Ascending aorta (tissue), 2 donors: ENCODE results near the gene PCAT7. TPM values are rescaled to one million over a fixed set of nuclear protein-coding genes. Genes with fewer than 3 reads are reported as not detected.

Experiments
- DNase-seq, 2 donors: peaks; one replicate each; pipeline ENCODE4 v3.0.0-alpha.2; 2019; ENCODE audit warnings: low spot score in 2 of 2
- H3K27ac ChIP-seq, 2 donors: fragments of 200-600 bp; sonication (generic); one replicate each; pipeline ENCODE4 v1.5.1; 2016 to 2017; ENCODE audit warnings: mild to moderate bottlenecking in 1 of 2
- H3K27me3 ChIP-seq: fragments of 200-600 bp; sonication (generic); one replicate; pipeline ENCODE4 v1.5.1; 2017
- H3K36me3 ChIP-seq, 2 donors: fragments of 200-600 bp; sonication (generic); one replicate each; pipeline ENCODE4 v1.5.1; 2016
- H3K4me1 ChIP-seq, 2 donors: fragments of 200-600 bp; sonication (generic); one replicate each; pipeline ENCODE4 v1.5.1; 2016 to 2017; ENCODE audit warnings: mild to moderate bottlenecking in 1 of 2
- H3K4me3 ChIP-seq, 2 donors: fragments of 200-600 bp; sonication (generic); one replicate each; pipeline ENCODE4 v1.5.1; 2016 to 2017; ENCODE audit warnings: mild to moderate bottlenecking in 1 of 2
- H3K9me3 ChIP-seq, 2 donors: fragments of 200-600 bp; sonication (generic); one replicate each; pipeline ENCODE4 v1.5.1; 2016
- intact Hi-C: fragments of 100-400 bp; cut with DNase I; formaldehyde crosslinking; loops from one replicate; pipeline ENCODE4 v1.15.1; 2023
- total RNA-seq: library from RNA; depleted of rRNA; stranded (reverse); fragments of >200 nt; gene quantifications from one replicate; pipeline ENCODE4 v1.1.0, GENCODE V29; 2016
- TF ChIP-seq, protein P1 (sequence below), 3 experiments: fragments of 200-600 bp in 2 of 3; fragments of 450-650 bp in 1 of 3; sonication (generic) in 2 of 3; IDR thresholded peaks; one replicate each; pipeline ENCODE4 v1.5.1; 2016 to 2019; ENCODE audit warnings: antibody characterized with exemption in 3 of 3, mild to moderate bottlenecking in 1 of 3, moderate library complexity in 1 of 3

PCAT7 gene
- total RNA-seq, 1 donor from 2014 or later, result not detected

DNA sequence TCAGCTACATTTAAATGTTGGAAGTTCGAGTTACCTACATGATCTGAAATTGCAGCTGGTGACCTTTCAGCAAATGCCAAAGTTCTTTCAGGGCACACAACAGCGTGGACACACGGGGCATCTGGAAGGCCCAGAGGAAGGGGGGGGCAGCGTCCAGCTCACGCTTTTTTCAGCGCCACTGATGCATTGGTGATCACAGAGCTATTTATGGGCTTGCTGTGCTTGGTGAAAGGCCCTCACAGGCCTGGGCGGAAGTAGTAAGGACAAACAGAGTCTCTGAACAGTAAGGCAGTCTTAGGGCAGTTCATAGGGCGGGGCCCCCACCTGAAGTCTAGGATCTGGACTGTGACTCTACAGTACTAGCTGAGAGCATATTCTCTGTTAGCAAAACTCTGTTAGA is 45.4 kb downstream of the PCAT7 start:
- no peak overlapping the region for H3K27ac ChIP-seq
- DNase-seq, result no peak
- no peak overlapping the region for H3K4me3 ChIP-seq
- H3K36me3 ChIP-seq, result no peaks in the 10 kb centered on the region
- no peaks in the 10 kb centered on the region for H3K9me3 ChIP-seq
- TF ChIP-seq, protein P1, sequence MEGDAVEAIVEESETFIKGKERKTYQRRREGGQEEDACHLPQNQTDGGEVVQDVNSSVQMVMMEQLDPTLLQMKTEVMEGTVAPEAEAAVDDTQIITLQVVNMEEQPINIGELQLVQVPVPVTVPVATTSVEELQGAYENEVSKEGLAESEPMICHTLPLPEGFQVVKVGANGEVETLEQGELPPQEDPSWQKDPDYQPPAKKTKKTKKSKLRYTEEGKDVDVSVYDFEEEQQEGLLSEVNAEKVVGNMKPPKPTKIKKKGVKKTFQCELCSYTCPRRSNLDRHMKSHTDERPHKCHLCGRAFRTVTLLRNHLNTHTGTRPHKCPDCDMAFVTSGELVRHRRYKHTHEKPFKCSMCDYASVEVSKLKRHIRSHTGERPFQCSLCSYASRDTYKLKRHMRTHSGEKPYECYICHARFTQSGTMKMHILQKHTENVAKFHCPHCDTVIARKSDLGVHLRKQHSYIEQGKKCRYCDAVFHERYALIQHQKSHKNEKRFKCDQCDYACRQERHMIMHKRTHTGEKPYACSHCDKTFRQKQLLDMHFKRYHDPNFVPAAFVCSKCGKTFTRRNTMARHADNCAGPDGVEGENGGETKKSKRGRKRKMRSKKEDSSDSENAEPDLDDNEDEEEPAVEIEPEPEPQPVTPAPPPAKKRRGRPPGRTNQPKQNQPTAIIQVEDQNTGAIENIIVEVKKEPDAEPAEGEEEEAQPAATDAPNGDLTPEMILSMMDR (IDR thresholded peaks at IDR 0.05), result no peak
- H3K27me3 ChIP-seq, result no peaks in the 10 kb centered on the region
- H3K4me1 ChIP-seq, result no peaks in the 10 kb centered on the region
- intact Hi-C loops, result no loop called here

DNA sequence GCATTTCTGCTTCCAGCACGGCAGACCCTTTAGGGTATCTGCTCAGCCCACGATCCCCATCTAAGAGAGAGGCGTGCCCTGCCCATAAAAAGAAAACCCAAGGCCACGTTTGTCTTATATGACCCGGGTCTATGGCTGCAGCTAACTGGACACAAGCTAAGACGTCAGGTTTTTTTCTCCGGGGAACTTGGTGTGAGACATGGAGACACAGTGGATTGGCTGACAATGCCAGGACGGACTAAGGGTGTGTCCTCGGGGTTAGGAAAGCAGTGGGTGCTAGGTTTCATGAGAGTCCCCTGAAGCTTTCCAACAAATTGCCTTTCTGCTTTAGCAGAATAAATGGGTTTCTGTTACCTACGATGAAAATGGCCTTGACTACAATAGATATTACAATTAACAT is 45.8 kb downstream of the PCAT7 start:
- Histone ChIP-seq H3K27me3 (no peaks in the 10 kb centered on the region), H3K36me3 (no peaks in the 10 kb centered on the region), H3K4me3 (no peak overlapping the region), H3K4me1 (no peaks in the 10 kb centered on the region), H3K9me3 (no peaks in the 10 kb centered on the region), H3K27ac (no peak overlapping the region)
- TF ChIP-seq, protein P1 (IDR thresholded peaks at IDR 0.05), result no peak
- DNase-seq, result no peak
- intact Hi-C loops, result no loop called here

DNA sequence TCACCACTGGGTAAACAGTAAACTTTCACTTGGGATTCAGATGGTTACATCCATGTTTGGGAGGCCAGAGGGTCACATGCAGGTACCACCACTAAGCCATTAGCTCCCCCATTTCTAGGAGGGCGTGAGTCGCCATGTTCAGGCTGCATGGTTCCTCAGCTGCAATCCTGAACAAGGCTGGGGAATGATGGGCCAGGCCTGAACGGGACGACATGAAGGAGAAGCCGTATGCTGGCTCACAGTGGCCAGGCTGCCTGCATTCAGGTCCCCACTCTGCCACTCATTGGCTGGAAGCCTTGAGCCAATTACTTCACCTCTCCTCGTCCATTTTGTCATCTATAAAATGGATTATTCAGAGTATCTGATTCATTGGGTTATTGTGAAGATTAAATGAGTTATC is 47.8 kb downstream of the PCAT7 start:
- no peaks in the 10 kb centered on the region for H3K27me3 ChIP-seq
- H3K4me1 ChIP-seq, result no peaks in the 10 kb centered on the region
- no peak for DNase-seq
- TF ChIP-seq, protein P1 (IDR thresholded peaks at IDR 0.05), result no peak
- intact Hi-C loops, result no loop called here
- no peaks in the 10 kb centered on the region for H3K9me3 ChIP-seq
- no peak overlapping the region for H3K27ac ChIP-seq
- H3K4me3 ChIP-seq, result no peak overlapping the region
- no peaks in the 10 kb centered on the region for H3K36me3 ChIP-seq

DNA sequence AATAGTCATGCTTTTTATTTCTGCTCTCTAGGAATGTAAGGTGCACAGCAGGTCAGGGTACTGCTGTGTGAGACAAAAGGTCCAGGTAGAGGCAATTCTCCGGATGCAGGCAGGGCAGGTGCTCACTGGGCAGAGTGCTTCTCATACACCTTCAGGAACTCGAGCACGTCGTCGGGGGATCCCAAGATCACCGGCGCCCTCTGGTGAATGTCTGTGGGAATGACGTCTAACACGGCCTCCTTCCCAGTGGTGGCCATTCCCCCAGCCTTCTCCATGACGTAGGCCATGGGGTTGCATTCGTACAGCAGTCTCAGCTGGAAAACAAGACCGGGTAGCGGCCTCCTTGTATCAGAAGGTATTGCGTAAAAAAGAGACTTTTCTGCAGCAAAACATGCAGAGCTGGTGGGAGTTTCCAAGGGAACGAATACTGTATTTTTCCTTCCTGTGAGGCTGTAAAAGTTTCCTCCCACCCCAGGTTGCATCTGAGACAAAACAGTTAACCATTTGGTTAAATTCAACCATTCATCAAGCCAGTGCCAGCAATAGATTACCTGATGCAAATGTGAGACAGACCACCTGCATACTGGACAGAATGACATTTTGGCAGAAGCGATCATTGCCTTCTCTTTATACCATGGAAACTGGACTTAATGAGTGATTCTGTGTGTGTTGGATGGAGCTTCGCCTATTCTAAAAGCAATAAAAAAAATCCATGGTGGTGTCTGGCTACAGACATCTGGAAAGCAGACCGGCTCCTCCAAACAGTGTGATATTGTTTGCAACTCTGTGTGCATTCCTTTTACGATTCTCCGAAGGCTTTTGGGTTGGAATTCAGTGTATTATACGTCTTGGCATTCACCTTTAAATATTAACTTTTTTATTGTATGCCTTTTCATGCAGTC is 48.6 kb downstream of the PCAT7 start:
- H3K9me3 ChIP-seq, result no peaks in the 10 kb centered on the region
- TF ChIP-seq, protein P1 (IDR thresholded peaks at IDR 0.05), result peak; percentile 15 to 50 (median 31)
- DNase-seq, result peak in 1 of 2 donors; percentile 72
- no peak overlapping the region for H3K4me3 ChIP-seq
- no peaks in the 10 kb centered on the region for H3K27me3 ChIP-seq
- no peak overlapping the region for H3K27ac ChIP-seq
- H3K4me1 ChIP-seq, result no peaks in the 10 kb centered on the region
- no peaks in the 10 kb centered on the region for H3K36me3 ChIP-seq
- intact Hi-C loops, result no loop called here

DNA sequence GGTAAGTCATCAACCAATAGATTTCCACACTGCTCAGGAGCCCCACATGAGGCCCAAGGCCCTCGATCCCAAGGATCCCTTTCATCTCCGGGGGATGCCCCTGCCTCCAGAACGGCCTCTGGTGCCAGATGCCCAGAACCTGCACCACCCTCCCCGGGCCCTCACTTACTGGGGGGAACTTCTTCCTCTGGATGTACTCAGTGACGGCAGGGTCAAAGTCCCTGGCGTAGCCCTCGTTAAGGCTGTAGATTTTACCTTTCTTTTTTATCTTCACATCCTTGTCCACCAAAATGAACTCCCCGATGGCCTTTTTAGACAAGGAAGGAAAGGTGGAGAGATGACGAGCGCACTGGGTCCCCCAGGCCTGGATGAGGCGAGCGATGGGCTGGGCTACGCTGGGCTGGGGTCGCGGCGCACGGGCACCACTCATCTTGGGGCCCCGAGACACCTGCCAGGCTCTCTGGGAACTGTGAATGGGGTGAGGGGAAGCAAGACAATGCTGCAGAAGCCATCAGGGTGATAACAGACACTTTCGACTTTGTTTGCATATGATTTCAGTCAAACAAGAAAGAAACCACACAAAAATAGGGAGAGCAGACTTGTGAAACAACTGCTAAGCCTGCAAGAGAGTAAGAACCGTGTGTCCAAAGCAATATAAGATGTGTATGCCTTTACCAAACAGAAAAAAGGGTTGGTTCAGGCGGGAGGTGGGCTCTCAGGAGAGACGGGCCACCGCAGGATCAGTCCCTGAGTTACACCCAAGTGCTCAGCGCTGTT is 52.0 kb downstream of the PCAT7 start:
- Histone ChIP-seq H3K27me3 (no peaks in the 10 kb centered on the region), H3K27ac (no peak overlapping the region), H3K9me3 (no peaks in the 10 kb centered on the region), H3K4me1 (no peaks in the 10 kb centered on the region), H3K4me3 (no peak overlapping the region), H3K36me3 (no peaks in the 10 kb centered on the region)
- TF ChIP-seq, protein P1 (IDR thresholded peaks at IDR 0.05), result no peak
- intact Hi-C loops, result no loop called here
- DNase-seq, result no peak
